Activated CD8-positive, alpha-beta memory T cell treated with anti-CD3 and anti-CD28 coated beads for 1 hour (primary cell): Measurements from ENCODE around the gene CD248.
"Not testable (repeated sequence)": the region's sequence is repeated elsewhere in the genome, so short reads cannot be mapped to it uniquely, and the experiment has no call there.

Source experiments
- DNase-seq, 2 donors: peaks; one replicate each; pipeline ENCODE4 v3.0.0-alpha.2; 2020; ENCODE audit warnings: low read depth in 1 of 2; ENCODE audit errors: extremely low read depth in 1 of 2

The CD248 gene, protein sequence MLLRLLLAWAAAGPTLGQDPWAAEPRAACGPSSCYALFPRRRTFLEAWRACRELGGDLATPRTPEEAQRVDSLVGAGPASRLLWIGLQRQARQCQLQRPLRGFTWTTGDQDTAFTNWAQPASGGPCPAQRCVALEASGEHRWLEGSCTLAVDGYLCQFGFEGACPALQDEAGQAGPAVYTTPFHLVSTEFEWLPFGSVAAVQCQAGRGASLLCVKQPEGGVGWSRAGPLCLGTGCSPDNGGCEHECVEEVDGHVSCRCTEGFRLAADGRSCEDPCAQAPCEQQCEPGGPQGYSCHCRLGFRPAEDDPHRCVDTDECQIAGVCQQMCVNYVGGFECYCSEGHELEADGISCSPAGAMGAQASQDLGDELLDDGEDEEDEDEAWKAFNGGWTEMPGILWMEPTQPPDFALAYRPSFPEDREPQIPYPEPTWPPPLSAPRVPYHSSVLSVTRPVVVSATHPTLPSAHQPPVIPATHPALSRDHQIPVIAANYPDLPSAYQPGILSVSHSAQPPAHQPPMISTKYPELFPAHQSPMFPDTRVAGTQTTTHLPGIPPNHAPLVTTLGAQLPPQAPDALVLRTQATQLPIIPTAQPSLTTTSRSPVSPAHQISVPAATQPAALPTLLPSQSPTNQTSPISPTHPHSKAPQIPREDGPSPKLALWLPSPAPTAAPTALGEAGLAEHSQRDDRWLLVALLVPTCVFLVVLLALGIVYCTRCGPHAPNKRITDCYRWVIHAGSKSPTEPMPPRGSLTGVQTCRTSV

GRCh38 chr11:66316849-66317251 lies at the start of gene CD248:
CD248 (minus strand) TSS chr11:66317044; CDS start chr11:66317027, 17 bp downstream.
- no peak for DNase-seq

DNA sequence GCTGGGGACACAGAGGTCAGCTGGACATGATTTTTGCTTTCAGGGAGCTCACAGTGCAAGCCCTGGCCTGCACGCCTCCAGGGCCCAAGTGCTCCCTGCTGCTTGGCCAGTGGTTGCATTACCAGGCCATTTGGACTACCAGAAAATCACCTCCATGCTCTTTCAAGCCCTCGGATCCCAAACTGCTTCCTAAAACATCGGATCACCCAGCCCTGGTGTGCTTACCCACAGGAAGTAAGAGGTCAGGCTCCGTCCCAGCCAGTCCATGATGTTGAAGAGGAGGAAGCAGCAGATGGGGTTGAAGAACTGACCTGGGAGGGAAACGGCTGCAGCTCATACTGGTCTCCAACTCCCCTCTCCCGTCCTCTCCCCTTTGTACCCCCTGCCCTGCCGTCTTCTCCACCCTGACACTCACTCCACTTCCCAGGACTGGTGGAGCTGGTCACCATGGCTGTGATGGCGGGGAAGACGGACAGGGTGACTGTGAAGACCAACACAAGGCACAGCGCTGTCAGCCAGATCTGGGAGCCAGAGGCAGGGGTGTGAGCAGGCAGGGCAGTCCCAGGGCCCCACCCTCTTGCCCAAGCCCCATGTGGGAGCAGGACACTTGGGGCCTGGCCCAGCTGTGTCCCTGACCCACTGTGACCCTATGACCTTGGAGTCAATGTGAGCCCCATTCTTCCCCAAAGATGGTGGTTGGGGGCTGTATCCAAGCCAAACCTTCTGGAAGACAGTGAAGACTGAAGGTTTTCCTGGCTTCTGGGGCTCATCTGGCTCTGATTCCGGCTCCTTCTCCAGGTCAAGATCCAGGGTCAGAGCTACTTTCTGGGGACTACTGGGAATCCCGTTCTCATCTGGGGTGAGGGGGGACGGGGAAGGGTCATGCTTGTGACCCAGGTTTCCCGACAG lies 49.1 kb upstream of the CD248 start:
- no peak for DNase-seq

GRCh38 chr11:66365166-66365565 lies 48.3 kb upstream of the CD248 start:
- no peak for DNase-seq

DNA sequence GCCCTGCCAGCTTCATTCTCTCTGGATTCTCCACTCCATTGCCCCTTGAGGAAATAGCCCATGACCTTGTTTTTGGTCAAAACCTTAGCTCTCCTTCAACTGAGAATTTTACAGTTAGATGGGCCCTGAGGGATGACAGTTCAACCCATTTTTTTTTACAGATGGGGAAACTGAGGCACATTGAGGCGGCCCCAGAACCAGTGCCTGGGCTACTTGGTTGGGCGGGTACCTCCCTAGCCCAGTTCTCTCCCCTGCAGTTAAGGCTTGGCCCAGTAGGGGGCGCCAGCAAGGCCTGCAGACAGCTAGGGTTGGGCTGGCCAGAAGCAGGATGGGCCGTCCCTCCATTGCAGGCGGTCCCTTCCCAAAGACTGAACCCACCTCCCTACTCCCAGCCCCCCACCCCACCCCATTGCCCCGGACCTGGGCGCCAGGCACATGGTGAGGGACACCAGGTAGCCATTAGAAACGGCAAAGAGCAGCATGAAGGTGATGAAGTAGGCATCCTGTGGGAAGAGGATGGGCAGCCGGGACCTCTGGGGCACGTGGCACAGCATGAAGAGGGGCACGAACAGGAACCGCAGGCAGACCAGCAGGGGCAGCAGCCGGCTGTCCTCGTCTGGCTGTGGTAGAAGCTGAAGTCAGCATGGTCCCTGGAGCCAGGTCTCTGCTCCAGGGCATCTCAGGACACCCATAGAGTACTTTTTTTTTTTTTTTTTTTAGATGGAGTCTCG lies 47.1 kb upstream of the CD248 start:
- peak in 1 of 2 donors; percentile 44 for DNase-seq

DNA sequence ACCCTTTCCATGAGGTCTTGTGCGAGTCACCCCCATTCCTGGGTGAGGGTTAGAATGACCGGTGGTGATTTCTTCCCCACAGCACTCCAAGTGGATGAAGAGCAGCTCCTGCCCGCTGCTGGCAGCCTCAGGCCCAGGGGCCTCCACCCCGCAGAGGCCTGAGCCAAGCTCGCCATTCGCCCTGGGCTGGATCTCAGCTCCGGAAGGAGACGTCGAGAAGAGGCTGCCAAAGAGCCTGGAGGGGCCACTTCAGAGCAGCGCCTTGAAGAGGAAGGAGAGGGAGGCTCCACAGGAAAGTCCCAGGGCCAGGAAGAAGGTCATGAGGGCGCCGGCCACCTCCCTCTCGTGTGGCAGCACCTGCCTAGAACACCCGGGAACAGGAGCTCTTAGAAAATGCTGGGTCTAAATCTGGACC lies 46.4 kb upstream of the CD248 start:
- DNase-seq, result no peak

- no peak for DNase-seq
Measured at GRCh38 chr11:66362481-66363147, 45.8 kb upstream of the CD248 start.

DNA sequence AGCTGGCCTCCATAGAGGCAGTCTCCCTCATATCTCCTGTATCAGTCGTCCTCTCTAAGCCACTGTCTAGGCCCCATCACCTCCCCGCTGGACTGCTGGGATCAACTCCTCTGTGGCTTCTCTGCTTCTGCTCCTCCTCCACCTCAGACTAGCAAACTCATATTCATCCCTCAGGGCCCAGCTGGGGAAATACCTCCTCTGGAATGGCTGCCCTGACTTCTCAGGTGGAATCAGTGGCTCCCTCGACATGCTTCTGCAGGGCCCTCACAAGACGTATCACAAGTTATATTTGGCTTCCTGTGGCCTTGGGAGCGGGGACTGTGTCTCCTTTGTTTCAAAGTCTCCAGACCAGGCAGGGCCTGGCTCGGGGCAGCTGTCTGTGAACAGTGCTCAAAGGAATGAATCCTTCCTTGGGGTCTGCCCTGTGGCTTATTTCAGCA lies 44.7 kb upstream of the CD248 start:
- DNase-seq, result no peak

DNA sequence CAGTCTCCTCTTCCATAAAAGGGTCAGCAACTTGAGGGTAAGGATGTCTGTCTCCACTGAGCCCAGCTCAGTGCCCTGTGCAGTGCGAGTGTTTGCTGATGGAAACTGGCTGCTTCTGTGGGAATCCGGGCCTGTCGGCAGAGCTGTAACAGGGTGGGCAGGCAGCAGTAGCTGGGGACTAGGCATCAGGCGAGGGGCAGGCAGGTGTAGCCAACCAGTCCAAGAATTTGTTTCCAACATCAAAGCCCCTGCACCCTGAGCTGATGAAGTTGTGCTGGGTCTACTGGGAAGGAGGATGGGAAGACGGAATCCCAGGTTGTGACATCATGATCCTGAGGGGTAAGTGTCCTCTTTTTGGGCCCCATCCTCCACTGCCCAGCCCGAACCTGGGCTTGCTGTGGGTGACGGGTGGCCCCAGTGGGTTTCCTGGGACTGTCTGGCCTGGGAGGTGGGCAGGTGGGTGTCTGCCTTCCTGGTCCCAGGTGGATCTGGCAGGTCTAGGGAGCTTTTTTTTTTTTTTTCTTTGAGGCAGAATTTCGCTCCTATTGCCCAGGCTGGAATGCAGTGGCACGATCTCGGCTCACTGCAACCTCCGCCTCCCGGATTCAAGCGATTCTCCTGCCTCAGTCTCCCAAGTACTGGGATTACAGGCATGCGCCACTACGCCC lies 43.7 kb upstream of the CD248 start:
- DNase-seq, result no peak

DNA sequence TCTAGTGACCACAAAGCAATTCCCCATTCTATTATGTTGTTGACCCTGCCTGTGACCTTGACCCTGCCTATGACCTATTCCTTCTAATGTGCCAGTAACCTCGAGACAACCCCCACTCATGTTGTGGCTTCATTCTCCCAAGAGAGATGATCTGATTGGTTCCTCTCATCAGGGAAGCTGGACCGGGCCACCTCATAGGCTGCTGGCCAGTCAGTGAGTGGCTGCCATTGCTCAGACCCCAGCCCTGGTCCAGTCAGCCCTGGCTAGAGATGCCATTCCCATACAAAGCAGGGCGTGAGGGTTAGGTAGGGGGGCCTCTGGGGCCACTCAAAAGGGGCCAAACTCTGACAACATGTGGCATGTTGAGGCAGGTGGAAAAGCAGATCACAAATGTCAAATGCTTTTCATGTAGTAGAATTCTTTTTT lies 42.8 kb upstream of the CD248 start:
- DNase-seq, result no peak

DNA sequence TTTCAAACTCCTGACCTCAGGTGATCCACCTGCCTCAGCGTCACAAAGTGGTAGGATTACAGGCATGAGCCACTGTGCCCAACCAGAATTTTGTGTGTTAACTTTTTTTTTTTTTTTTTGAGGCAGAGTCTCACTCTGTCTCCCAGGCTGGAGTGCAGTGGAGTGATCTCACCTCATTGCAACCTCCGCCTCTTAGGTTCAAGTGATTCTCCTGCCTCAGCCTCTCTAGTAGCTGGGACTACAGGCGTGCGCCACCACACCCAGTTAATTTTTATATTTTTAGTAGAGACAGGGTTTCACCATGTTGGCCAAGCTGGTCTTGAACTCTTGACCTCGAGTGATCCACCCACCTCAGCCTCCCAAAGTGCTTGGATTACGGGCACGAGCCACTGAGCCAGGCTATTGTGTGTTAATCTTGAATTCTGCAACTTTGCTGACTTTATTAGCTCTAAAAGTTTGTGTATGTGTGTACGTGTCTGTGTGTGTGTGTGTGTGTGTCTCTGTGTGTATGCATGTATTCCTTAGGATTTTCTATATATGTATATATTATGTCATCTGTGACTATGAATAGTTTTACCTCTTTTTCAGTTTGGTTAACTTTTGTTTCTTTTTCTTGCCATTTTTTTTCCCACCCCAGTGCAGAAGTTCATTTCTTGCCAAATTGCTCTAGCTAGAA lies 33.9 kb upstream of the CD248 start:
- not testable (repeated sequence) for DNase-seq

DNA sequence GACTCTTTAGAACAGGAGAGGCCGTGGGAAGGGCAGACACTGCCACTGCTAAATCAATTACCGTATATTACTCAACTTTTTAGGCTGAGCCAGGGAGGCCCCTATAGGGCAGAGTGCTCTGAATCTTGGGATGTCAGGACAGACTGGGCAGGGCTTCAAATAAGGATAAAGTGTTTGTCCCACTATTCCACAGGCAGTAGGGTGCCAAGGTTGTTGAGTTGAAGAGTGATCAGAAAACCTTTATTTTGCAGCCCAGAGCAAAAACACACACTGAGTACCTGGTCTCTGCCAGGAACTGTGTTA lies 32.2 kb upstream of the CD248 start:
- no peak for DNase-seq

DNA sequence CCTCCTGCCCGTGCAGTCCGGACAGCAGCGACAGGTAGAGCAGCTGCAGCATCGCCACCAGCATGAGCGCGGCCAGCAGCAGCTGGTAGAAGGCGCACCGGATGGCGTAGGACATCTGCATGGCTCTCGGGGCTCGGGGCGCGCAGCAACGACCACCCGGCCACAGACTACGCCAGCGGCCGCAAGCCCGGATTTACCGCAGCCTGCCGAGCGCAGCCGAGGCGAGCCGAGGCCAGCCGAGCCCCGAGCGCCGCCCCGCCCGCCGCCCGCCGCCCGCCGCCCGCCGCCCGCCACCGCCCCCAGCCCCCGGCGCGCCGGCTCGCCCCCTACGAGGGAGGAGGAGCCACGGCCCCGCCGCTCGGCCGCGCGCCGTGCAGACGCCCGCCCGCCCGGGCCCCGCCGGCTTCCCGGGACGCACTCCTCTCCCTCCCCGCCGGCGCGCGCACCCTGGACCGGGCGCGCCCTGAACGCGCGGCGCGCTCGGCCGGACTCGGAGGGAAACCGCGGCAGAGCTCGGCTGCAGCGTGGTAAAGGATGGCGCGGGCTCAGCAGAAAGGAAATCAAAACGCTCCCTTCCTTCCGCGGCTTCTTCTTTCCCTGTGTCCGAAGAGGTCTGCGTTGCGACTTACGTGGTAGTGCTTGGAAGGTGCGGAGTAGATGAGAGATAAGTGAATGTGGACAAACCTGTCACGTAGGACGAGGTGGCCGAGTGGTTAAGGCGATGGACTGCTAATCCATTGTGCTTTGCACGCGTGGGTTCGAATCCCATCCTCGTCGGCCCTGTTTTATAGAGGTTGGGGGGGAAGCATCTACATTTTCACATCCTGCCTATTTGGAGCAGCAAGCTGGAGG lies 30.8 kb upstream of the CD248 start, which contains the start of gene B4GAT1:
Gene B4GAT1 (minus strand): TSS at position 205 of the 852 bp plus-strand sequence. CDS start 84 bp downstream, at position 121.
- DNase-seq, result peak; percentile 48 to 57

GRCh38 chr11:66346476-66347424 lies 29.9 kb upstream of the CD248 start:
- DNase-seq, result no peak

GRCh38 chr11:66345316-66345649 lies 28.4 kb upstream of the CD248 start:
- no peak for DNase-seq

DNA sequence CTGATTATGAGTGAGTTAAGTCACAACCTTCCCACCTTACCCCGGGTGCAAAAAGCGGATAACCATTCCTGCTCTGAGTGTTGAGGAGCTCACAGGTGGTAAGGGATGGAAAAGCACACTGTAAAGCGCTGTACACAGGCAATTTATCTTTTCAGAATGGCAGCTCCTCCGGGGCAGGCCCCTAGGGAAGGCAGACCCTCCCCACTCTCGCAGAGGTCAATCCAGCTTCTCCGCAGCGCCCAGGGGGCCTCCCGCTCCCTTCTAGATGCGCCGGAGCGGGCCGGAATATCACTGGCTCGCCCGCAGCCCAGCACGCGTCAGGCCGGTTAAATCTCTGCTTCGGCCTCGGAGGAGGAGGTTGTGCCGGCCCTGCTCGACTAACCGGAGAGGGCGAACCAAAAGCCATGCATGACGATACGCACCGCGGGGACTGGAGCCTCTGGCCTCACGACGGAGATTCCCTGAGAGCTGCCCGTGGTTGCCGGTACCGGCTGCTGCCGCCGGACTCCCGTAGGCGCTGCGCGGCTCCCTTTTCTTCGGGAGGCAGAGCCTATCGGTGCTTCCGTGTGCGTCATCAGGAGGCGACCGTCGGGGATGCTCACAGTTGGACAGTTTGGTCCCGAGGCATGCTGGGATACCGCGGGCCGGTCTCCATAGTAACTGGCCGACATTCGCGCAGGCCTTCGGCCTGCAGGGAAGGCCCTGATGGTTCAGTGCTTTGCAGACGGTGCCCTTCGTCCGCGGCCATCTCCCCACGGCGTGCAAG lies 27.9 kb upstream of the CD248 start, which contains the start of gene BRMS1:
Gene BRMS1 (minus strand): TSS at position 555 of the 766 bp plus-strand sequence. CDS start 2,870 bp downstream, outside the sequence.
- peak; percentile 91 to 96 for DNase-seq

DNA sequence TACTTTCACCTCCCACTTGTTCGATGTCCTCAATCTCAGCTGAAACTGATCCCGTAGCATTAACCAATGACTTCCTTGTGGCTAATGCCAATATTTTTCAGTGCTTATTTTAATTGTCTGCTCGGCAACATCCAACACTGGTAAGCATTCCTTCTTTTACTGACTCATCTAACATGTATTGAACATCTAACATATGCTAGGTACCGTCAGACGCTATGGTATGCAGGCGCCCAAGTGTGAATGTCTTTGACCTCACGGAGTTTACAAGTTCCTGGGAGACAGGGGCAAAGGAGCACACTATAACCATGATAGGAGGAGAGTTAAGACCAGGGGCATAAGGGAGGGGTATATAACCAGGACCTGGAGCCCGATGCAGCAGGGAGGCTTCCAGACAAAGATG lies 26.3 kb upstream of the CD248 start:
- no peak for DNase-seq
